HG02943 (cell line): ENCODE data around the gene PHPT1.

Experiments used
- ATAC-seq: cut with Tn5 transposase; IDR thresholded peaks from one replicate; pipeline ENCODE4 v1.9.1; 2021; ENCODE audit warnings: mild to moderate bottlenecking, low read depth, moderate library complexity; ENCODE audit not compliant: unreplicated experiment

Gene PHPT1

DNA sequence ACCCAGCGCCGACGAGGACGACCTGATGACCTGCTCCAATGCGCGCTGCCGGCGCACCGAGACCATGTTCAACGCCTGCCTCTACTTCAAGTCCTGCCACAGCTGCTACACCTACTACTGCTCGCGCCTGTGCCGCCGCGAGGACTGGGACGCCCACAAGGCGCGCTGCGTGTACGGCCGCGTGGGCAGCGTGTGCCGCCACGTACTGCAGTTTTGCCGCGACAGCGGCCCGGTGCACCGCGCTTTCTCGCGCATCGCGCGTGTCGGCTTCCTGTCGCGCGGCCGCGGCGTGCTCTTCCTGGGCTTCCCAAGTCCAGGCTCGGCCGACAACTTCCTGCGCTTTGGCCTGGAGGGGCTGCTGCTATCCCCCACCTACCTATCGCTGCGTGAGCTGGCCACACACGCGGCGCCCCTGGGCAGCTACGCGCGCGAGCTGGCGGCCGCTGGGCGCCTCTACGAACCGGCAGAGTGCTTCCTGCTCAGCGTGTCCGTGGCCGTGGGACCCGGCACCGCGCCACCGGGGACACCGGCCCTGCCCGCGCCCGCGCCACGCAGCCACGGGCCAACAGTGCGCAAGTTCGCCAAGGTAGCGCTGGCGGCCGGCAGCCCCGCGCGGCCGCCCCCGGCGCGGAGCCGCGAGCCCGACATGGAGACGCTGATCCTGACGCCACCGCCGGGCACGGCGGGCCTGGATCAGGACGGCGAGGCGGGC is 2.7 kb upstream of the PHPT1 start:
- no peak for ATAC-seq

DNA sequence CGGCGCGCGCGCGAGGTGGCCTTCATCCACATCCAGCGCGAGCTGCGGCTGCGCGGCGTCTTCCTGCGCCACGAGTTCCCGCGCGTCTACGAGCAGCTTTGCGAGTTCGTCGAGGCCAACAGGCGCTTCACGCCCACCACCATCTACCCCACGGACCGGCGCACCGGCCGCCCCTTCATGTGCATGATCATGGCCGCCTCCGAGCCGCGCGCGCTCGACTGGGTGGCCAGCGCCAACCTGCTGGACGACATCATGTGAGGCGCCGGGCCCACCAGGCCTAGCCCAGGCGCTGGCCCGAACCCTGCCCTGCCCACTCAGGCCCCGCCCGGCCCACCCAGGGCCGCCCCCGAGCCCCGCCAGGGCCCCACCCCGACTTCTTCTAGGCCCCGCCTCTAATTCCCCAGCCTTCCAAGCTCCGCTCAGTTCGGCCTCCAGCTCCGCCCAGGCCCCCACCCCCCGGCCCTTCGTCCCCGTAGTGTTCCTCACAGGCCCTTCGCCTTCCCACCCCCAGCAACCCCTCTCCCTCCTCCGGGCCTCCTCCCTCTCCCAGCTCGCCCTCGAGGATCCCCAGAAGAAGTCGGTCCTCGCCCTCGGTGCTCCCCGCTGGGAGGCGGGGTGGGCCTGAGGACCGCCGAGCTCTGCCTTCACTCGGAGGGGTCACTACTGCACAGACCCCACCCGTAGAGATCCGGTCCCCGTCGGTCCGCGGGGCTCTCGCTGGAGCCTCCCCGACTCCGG is 2.0 kb upstream of the PHPT1 start:
- no peak for ATAC-seq

DNA sequence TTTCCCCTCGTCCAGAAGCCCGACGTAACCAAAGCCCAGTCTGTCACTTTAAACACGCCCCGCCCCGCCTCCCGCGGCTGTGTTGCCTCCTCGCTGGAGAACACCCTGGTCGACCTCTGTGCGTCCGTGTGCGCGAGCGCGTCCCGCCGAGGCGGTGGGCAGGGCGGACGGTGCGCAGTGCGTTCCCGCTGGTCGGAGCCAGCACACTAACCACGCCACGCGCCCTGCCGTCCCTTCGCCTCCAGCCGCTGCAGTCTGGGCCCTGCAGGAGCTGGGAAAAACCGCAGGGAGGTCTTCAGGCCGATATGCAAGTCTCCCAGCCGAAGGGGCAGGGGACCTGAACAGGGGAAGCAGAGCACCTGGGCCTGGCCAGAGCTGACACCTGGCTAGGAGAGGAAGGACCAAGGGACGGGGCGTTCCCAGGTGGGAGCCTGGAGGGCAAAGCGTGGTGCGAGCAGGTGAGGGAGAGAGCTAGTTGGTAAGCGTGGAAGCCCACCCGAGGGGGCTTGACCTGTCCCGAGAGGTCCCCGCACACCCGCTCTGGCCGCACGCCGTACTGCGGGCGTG is 1.3 kb upstream of the PHPT1 start:
- no peak for ATAC-seq

DNA sequence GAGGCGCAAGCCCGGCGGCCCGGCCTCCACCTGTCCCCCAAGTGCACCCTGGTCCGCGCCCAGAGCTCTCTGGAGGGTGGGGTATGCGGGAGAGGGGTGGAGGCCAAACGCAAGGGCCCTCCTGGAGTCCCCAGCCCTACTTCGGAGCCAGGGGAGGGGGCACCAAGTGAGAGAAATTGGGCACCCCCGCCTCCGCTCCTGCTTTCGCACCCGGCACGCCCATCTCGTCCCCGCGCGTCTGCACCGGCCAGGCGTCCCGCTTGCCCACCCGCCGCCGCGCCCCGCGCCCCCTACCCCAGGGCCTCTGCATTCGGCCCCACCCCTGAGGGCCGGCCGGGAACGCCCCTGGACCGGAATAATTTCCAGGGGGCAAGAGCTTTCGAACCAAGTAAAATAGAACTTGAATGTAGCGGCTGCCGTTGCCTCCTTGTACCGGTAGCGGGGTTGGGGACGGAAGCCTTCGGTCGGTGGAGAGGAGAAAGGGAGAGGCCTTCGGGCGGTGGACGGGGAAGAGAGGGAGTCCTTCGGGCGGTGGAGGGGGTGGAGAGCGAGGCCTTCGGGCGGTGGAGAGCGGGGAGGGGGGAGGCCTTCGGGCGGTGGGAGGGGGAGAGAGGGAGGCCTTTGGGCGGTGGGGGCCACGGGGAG is 694 bp upstream of the PHPT1 start:
- ATAC-seq: no peak

DNA sequence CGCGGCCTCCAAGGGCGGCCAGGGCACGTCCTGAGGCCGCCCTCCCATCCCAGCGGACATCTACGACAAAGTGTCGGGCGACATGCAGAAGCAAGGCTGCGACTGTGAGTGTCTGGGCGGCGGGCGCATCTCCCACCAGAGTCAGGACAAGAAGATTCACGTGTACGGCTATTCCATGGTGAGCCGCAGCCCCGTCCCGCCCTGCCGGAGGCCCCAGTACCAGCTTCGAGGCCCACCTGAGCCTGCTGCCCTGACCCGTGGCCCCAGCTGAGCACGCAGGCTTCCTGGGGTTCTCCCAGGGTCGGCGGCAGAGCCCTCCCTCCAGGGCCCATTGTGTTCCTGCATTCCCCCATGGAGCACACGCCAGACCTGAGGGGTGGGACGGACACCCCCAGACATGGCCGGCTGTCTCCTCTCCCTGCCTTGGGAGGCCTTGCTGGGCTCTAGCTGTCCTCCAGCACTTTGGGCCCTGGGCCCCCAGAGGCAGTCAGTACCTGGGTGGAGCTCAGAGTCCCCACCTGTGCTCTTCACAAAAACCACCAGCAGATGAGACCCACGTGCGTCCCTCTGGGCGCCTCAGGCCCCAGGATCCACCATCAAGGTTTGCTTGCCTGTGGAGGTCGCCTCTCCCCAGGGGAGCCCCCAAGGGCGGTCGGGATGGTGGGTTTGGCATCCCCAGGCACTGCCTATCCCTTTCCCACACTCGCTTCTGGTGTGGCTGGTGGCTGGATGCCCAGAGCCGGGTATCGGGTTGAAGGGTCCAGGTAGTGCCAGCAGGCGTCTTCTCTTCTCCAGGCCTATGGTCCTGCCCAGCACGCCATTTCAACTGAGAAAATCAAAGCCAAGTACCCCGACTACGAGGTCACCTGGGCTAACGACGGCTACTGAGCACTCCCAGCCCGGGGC is 1.0 kb downstream of the PHPT1 start:
- ATAC-seq: no peak

DNA sequence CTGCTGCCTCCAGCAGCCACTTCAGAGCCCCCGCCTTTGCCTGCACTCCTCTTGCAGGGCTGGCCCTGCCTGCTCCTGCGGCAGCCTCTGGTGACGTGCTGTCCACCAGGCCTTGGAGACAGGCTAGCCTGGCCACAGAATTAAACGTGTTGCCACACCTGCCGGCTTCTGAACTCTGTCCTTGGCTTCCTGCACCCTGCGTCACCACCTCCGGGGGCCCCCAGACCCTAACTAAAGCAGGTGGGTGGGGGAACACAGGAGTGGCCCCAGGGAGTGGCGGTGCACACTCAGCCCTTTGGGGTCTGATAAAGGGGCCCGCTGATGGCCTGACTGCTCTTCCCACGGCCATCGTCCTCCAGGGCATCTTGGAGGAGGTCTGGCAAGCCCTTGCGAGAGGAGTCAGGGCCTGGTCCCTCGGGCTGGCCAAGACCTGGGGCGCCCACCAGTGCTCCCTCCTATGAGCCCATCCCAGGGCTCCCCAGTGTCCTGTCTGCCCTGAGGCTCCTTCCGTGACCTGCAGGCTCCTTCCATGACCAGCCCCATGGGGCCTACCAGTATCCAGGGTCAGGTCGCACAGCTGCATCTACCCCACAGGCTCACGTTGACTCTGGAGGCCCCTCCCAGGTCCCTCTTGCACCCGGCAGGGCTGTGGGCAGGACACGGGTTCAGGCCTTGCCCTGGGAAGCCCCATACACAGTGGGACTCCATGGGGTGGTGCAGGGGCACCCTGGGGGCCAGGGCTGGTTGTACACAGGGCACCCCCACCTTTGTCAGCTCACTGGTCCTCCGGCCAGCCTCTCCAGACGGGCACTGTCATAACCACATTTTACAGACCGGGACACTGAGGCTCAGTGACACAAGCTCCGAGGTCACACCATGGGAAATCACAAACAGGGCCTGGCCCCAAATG is 1.9 kb downstream of the PHPT1 start:
- no peak for ATAC-seq

DNA sequence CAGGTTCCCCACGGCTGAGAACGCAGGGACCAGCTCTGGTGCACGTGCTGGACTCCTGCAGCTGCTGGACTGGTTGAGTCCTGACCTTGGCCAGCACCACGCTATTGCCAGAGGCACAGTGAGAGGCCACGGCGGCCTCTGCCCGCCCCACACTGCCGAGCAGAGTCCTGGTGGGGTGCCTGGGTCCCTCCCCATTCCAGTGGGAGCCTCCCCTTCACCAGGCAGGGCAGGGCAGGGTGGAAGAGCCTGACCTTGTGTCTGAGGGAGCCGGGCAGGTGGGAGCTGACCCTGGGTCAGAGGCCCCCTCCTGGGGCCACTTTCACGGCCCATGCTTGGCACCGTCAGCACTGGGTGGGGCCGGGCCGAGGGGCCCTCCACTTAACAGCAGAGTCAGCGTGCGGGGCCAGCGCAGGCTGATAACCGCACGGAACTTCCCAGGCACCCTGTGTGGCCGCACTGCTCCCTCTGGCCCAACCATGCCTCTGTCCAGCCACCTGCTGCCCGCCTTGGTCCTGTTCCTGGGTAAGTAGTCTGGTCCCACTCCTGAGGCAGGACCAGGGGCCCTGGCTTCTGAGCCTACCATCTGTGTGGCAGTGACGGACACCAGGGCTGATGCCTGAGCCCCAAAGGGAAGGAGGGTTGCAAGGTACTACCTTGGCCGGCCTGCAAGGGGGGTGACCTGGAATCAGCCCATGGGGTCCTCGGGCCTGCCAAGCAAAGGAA is 2.9 kb downstream of the PHPT1 start, which contains the start of gene MAMDC4:
Gene MAMDC4, plus strand, starts transcription at position 406 of the 723 bp plus-strand sequence. Its CDS starts 71 bp downstream, at position 477.
- ATAC-seq: no peak

DNA sequence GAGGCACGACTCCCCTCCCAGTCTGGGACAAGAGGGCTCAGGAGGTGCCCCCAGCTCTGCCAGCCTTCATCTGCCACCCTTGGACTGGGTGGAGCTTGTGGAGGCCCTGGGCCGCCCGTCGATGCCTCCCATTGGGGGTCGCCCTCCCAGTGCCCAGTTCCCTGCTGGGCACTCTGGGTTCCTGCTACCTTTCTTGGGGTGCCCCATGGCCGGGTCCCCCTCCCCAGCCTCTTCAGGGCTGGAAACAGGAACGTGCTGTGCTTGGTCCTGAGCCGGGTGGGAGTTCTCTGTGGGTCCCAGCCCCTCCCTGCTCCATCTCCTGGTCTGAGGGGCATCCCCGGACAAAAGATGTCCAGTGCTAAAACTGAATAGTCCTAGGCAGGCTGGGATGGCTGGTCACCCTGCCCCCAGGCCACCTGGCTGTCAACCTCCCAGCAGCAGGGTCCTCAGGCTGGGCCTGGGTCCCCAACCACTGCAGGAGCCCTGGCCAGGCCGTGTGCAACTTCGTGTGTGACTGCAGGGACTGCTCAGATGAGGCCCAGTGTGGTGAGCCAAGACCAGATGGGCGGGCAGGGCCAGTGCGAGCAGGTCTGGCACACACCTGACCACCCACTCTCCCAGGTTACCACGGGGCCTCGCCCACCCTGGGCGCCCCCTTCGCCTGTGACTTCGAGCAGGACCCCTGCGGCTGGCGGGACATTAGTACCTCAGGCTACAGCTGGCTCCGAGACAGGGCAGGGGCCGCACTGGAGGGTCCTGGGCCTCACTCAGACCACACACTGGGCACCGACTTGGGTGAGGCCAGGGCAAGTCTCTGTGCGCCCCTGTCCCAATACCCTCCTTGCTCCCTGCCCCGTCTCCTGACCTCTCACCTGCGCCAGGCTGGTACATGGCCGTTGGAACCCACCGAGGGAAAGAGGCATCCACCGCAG is 3.7 kb downstream of the PHPT1 start:
- no peak for ATAC-seq

DNA sequence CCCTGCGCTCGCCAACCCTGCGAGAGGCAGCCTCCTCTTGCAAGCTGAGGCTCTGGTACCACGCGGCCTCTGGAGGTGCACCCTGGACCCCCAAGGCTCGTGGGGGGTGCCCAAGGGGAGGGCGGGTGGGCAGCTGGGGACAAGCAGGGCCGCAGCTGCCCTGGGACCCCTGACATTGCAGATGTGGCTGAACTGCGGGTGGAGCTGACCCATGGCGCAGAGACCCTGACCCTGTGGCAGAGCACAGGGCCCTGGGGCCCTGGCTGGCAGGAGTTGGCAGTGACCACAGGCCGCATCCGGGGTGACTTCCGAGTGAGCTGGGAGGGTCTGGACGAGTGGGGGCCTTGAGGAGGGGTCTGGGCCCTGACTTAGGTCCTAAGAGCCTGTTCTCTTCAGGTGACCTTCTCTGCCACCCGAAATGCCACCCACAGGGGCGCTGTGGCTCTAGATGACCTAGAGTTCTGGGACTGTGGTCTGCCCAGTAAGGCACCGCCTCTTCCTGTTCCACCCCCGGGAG is 4.4 kb downstream of the PHPT1 start:
- no peak for ATAC-seq

DNA sequence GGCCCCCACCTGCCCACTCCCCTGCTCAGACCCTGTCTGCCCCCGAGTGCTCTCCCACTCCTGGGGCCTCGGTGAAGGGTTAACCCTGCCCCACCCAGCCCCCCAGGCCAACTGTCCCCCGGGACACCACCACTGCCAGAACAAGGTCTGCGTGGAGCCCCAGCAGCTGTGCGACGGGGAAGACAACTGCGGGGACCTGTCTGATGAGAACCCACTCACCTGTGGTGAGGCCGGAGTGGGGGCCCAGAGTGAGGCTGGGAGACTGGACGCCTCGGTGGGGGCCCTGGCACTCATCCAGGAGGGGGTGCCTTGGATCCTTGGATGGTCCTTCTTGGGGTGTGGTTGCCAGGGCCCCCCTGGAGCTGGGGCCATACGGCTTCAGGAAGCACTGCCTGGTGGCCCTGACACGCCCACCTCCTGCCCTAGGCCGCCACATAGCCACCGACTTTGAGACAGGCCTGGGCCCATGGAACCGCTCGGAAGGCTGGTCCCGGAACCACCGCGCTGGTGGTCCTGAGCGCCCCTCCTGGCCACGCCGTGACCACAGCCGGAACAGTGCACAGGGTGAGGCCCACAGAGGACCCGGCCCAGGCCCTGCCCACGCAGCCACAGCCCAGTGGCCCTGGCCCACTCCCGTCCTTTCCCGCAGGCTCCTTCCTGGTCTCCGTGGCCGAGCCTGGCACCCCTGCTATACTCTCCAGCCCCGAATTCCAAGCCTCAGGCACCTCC is 5.1 kb downstream of the PHPT1 start:
- no peak for ATAC-seq

DNA sequence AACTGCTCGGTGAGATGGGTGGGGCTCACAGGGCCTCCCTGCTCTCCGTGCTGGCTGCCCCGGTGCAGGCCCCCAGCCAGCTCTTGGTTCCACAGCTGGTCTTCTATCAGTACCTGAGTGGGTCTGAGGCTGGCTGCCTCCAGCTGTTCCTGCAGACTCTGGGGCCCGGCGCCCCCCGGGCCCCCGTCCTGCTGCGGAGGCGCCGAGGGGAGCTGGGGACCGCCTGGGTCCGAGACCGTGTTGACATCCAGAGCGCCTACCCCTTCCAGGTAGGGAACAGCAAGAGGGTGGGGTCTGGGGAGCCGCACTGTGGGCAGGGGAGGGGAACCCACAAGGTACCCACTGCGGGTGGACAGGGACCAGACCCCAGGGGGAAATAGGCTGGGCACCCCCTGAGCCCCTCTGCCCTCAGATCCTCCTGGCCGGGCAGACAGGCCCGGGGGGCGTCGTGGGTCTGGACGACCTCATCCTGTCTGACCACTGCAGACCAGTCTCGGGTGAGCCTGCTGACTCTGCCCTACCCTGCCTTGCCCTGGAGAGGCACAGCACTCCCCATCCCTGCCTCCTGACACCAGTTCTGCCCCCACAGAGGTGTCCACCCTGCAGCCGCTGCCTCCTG is 5.7 kb downstream of the PHPT1 start:
- ATAC-seq: no peak

DNA sequence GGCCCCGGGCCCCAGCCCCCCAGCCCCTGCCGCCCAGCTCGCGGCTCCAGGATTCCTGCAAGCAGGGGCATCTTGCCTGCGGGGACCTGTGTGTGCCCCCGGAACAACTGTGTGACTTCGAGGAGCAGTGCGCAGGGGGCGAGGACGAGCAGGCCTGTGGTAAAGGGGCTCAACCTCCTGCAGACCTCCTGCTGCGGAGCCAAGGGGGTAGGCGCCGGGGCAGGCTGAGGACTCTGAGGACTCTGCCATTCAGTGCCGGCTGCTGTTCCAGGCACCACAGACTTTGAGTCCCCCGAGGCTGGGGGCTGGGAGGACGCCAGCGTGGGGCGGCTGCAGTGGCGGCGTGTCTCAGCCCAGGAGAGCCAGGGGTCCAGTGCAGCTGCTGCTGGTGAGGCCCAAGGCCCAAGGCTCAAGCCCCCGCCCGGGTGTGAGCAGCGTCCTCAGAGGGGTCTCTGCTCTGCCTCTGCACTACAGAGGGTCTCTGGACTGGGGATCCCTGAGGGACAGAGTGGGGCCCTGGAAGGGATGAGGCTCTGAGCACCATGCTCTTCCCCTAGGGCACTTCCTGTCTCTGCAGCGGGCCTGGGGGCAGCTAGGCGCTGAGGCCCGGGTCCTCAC is 6.4 kb downstream of the PHPT1 start:
- ATAC-seq: no peak

DNA sequence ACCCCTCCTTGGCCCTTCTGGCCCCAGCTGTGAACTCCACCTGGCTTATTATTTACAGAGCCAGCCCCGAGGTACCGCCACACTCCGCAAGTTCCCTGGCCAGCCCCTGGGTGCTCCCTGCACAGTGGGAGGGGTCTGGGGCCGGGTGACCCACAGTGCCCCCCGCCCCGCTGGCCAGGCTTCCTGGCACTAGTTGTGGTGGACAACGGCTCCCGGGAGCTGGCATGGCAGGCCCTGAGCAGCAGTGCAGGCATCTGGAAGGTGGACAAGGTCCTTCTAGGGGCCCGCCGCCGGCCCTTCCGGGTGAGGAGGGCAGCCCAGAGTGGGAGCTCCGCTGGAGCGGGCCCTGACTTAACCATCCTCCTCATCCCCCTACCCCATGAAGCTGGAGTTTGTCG is 6.9 kb downstream of the PHPT1 start:
- no peak for ATAC-seq

DNA sequence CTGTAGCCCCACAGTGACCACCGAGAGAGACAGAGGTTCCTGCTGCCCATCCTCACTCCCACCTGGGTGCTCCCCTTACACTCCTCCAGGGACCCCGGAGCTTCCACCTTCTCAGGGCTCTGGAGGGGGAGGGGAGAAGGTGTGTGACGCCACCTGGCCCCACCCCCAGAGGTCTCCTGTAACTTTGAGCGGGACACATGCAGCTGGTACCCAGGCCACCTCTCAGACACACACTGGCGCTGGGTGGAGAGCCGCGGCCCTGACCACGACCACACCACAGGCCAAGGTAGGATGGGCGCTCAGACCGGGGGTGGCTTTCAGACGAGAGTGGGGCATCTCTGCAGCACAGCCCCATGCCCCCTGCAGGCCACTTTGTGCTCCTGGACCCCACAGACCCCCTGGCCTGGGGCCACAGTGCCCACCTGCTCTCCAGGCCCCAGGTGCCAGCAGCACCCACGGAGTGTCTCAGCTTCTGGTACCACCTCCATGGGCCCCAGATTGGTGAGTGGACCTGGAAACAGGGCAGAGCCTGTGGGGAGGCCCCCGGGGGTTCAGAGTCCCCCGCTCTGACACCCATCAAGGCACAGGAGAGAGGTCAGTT is 7.4 kb downstream of the PHPT1 start:
- no peak for ATAC-seq

DNA sequence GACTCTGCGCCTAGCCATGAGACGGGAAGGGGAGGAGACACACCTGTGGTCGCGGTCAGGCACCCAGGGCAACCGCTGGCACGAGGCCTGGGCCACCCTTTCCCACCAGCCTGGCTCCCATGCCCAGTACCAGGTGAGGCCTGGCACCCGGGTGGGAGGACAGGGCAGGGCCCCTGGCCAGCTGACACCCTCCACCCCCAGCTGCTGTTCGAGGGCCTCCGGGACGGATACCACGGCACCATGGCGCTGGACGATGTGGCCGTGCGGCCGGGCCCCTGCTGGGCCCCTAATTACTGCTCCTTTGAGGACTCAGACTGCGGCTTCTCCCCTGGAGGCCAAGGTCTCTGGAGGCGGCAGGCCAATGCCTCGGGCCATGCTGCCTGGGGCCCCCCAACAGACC is 8.0 kb downstream of the PHPT1 start:
- ATAC-seq: no peak
